Mesenchymal stem cell (in vitro differentiated cells and primary cell): Measurements from ENCODE around the gene TADA3.

Experiments used
- DNase-seq: peaks from one replicate; pipeline ENCODE4 v3.0.0-alpha.2; 2013
- H2AFZ ChIP-seq: one replicate; pipeline ENCODE4 v1.6.1; 2013; ENCODE audit warnings: low read depth, mild to moderate bottlenecking, control low read depth, inconsistent platforms, low read length, moderate library complexity
- H2AK5ac ChIP-seq: 2 replicates; pipeline ENCODE4 v1.6.1; 2013; ENCODE audit warnings: low read length, moderate library complexity, mild to moderate bottlenecking, inconsistent platforms; ENCODE audit not compliant: severe bottlenecking
- H2BK120ac ChIP-seq: one replicate; pipeline ENCODE4 v1.6.1; 2013; ENCODE audit warnings: low read depth, mild to moderate bottlenecking, inconsistent platforms, low read length, moderate library complexity
- H2BK12ac ChIP-seq, 2 experiments: one replicate each; pipeline ENCODE4 v1.6.1; 2013; ENCODE audit warnings: inconsistent platforms in 2 of 2, low read length in 2 of 2, mild to moderate bottlenecking in 2 of 2, moderate library complexity in 2 of 2, control low read depth in 1 of 2
- H2BK15ac ChIP-seq: one replicate; pipeline ENCODE4 v1.6.1; 2013; ENCODE audit warnings: mild to moderate bottlenecking, low read depth, inconsistent platforms; ENCODE audit not compliant: poor library complexity, severe bottlenecking
- H2BK5ac ChIP-seq: 2 replicates; pipeline ENCODE4 v1.6.1; 2013; ENCODE audit warnings: low read depth, mild to moderate bottlenecking, low read length, control low read depth, inconsistent platforms; ENCODE audit not compliant: poor library complexity, severe bottlenecking
- H3K14ac ChIP-seq, 2 experiments: one replicate each; pipeline ENCODE4 v1.6.1; 2013; ENCODE audit warnings: inconsistent platforms in 2 of 2, low read length in 2 of 2, control low read depth in 1 of 2, mild to moderate bottlenecking in 1 of 2, moderate library complexity in 1 of 2
- H3K18ac ChIP-seq, 2 experiments: one replicate each; pipeline ENCODE4 v1.6.1; 2013; ENCODE audit warnings: inconsistent platforms in 2 of 2, low read length in 2 of 2, control low read depth in 1 of 2, low read depth in 1 of 2, mild to moderate bottlenecking in 1 of 2
- H3K23ac ChIP-seq, 2 experiments: one replicate each; pipeline ENCODE4 v1.6.1; 2013; ENCODE audit warnings: inconsistent platforms in 2 of 2, low read length in 2 of 2, mild to moderate bottlenecking in 2 of 2, moderate library complexity in 2 of 2, control low read depth in 1 of 2
- H3K27ac ChIP-seq: 2 replicates; pipeline ENCODE4 v1.5.1; 2013; ENCODE audit warnings: mild to moderate bottlenecking, moderate library complexity, low read length, control low read depth, inconsistent platforms; ENCODE audit not compliant: poor library complexity, severe bottlenecking
- H3K27me3 ChIP-seq, 2 experiments: 2 replicates each; pipeline versions ENCODE4 v1.6.1 to v1.7.0; 2013; ENCODE audit warnings: low read length in 2 of 2, mild to moderate bottlenecking in 2 of 2, moderate library complexity in 2 of 2, control low read depth in 1 of 2, inconsistent platforms in 1 of 2; ENCODE audit not compliant: control insufficient read depth in 1 of 2, insufficient read depth in 1 of 2
- H3K36me3 ChIP-seq, 2 experiments: 2 replicates each; pipeline versions ENCODE4 v1.6.1 to v1.7.0; 2013; ENCODE audit warnings: low read length in 2 of 2, control low read depth in 1 of 2, inconsistent platforms in 1 of 2, low read depth in 1 of 2, mild to moderate bottlenecking in 1 of 2; ENCODE audit not compliant: insufficient read depth in 2 of 2, control insufficient read depth in 1 of 2
- H3K4ac ChIP-seq, 2 experiments: one replicate each; pipeline ENCODE4 v1.6.1; 2013; ENCODE audit warnings: inconsistent platforms in 2 of 2, low read length in 2 of 2, mild to moderate bottlenecking in 2 of 2, moderate library complexity in 2 of 2, control low read depth in 1 of 2, low read depth in 1 of 2
- H3K4me1 ChIP-seq: 2 replicates; pipeline ENCODE4 v1.6.1; 2013; ENCODE audit warnings: low read depth, low read length, control low read depth; ENCODE audit not compliant: control insufficient read depth, insufficient read depth
- H3K4me2 ChIP-seq: 2 replicates; pipeline ENCODE4 v1.6.1; 2013; ENCODE audit warnings: low read length, mild to moderate bottlenecking, inconsistent platforms; ENCODE audit not compliant: poor library complexity, severe bottlenecking
- H3K4me3 ChIP-seq, 2 experiments: 2 replicates each; pipeline versions ENCODE4 v1.5.1 to v1.7.0; 2013; ENCODE audit warnings: low read length in 2 of 2, mild to moderate bottlenecking in 2 of 2, control low read depth in 1 of 2, low read depth in 1 of 2; ENCODE audit not compliant: insufficient read depth in 1 of 2
- H3K79me1 ChIP-seq: replicated peaks from 2 replicates; pipeline ENCODE4 v1.6.1; 2013; ENCODE audit warnings: mild to moderate bottlenecking, control low read depth, low read length, inconsistent platforms; ENCODE audit not compliant: poor library complexity, severe bottlenecking
- H3K9ac ChIP-seq: 2 replicates; pipeline ENCODE4 v1.7.0; 2013; ENCODE audit warnings: mild to moderate bottlenecking, low read length, moderate library complexity
- H3K9me3 ChIP-seq: 2 replicates; pipeline ENCODE4 v1.7.0; 2013; ENCODE audit warnings: mild to moderate bottlenecking, low read length; ENCODE audit not compliant: control insufficient read depth
- H4K8ac ChIP-seq: one replicate; pipeline ENCODE4 v1.6.1; 2013; ENCODE audit warnings: inconsistent platforms, mild to moderate bottlenecking, low read length, moderate library complexity
- H4K91ac ChIP-seq: one replicate; pipeline ENCODE4 v1.6.1; 2013; ENCODE audit warnings: mild to moderate bottlenecking, low read length, inconsistent platforms
- WGBS: methylation state at CpG from one replicate; pipeline ENCODE4 v1.1.7; 2013; ENCODE audit warnings: mixed read lengths; 5-methylcytosine and 5-hydroxymethylcytosine counted together

The TADA3 gene

DNA sequence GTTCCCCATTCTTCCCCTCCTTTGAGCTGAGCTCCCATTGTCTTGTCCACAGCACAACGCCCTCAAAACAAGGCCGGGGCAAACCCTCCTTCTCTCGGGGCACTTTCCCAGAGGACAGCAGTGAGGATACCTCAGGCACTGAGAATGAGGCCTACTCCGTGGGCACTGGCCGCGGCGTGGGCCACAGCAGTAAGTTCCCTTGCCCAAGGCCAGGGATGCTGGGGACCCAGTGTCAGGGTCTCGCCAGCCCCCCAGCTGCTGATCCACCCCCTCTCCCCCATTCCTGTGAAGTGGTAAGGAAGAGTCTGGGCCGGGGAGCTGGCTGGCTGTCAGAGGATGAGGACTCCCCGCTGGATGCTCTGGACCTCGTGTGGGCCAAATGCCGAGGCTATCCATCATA lies 46.8 kb downstream of the TADA3 start:
- Histone ChIP-seq H2BK12ac (peak overlapping the region in 1 of 2 experiments; percentile 34), H3K9me3 (no peaks in the 10 kb centered on the region)

DNA sequence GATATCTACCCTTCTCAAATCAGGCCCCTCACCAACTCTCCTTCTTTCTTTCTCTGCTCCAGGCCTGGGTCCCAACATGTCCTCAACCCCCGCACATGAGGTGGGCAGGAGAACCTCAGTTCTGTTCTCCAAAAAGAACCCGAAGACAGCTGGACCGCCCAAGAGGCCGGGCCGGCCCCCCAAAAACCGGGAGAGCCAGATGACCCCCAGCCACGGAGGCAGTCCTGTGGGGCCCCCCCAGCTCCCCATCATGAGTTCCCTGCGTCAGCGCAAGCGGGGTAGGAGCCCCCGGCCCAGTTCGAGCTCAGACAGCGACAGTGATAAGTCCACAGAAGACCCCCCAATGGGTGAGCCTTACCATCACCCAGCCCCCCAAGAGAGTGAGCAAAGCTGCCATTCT lies 48.1 kb downstream of the TADA3 start:
- 96% methylated on average over 12 of the region's 13 CpGs for WGBS
- H3K36me3 ChIP-seq, result peaks cover 88 to 96% of the 10 kb centered on the region in 2 experiments
- no peak overlapping the region for H2BK5ac ChIP-seq
- H3K9ac ChIP-seq, result no peak overlapping the region
- no peak overlapping the region for H3K14ac ChIP-seq
- peaks cover 16% of the 10 kb centered on the region for H3K4me1 ChIP-seq
- DNase-seq, result no peak
- no peaks in the 10 kb centered on the region for H3K9me3 ChIP-seq
- H3K23ac ChIP-seq, result no peak overlapping the region
- peaks cover 49% of the 10 kb centered on the region for H3K79me1 ChIP-seq
- no peak overlapping the region for H3K4ac ChIP-seq
- H2BK120ac ChIP-seq, result no peak overlapping the region
- no peaks in the 10 kb centered on the region for H3K27me3 ChIP-seq
- peak overlapping the region; percentile 26 for H2BK15ac ChIP-seq
- no peak overlapping the region for H3K4me2 ChIP-seq
- no peak overlapping the region for H2AK5ac ChIP-seq
- H2AFZ ChIP-seq, result no peak overlapping the region
- H4K91ac ChIP-seq, result no peak overlapping the region
- no peak overlapping the region for H4K8ac ChIP-seq
- H3K4me3 ChIP-seq, result no peak overlapping the region
- H2BK12ac ChIP-seq, result no peak overlapping the region
- H3K27ac ChIP-seq, result no peak overlapping the region
- H3K18ac ChIP-seq, result no peak overlapping the region

More for the DNA sequence above, 46.8 kb downstream of the TADA3 start:
- H3K79me1 ChIP-seq, result peaks cover 38% of the 10 kb centered on the region
- H3K9ac ChIP-seq, result no peak overlapping the region
- H3K27me3 ChIP-seq, result no peaks in the 10 kb centered on the region
- H2BK15ac ChIP-seq, result no peak overlapping the region
- DNase-seq, result no peak
- peaks cover 76 to 82% of the 10 kb centered on the region in 2 experiments for H3K36me3 ChIP-seq
- no peak overlapping the region for H2AFZ ChIP-seq
- no peak overlapping the region for H3K18ac ChIP-seq
- no peak overlapping the region for H3K4me2 ChIP-seq
- H3K14ac ChIP-seq, result no peak overlapping the region
- H4K91ac ChIP-seq, result no peak overlapping the region
- H2AK5ac ChIP-seq, result no peak overlapping the region
- H3K4me3 ChIP-seq, result peak overlapping the region in 1 of 2 experiments; percentile 29
- H2BK120ac ChIP-seq, result no peak overlapping the region
- H2BK5ac ChIP-seq, result no peak overlapping the region
- no peak overlapping the region for H3K23ac ChIP-seq
- H3K4ac ChIP-seq, result no peak overlapping the region
- H4K8ac ChIP-seq, result no peak overlapping the region
- peak overlapping the region; percentile 9 for H3K27ac ChIP-seq
- peaks cover 19% of the 10 kb centered on the region for H3K4me1 ChIP-seq
- WGBS, result 86% methylated on average over 3 of the region's 12 CpGs

DNA sequence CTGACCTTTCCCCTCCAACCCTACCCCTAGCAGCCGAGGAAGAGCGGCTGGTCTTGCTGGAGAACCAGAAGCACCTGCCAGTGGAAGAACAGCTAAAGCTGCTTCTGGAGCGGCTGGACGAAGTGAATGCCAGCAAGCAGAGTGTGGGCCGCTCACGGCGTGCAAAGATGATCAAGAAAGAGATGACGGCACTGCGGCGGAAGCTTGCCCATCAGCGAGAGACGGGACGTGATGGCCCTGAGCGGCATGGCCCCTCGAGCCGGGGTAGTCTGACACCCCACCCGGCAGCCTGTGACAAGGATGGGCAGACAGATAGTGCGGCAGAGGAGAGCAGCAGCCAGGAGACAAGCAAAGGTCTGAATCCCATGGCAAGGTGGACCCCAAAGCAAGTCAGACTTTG lies 48.7 kb downstream of the TADA3 start:
- H3K9me3 ChIP-seq, result no peaks in the 10 kb centered on the region
- no peak overlapping the region for H2BK5ac ChIP-seq
- H2AK5ac ChIP-seq, result no peak overlapping the region
- H3K27me3 ChIP-seq, result no peaks in the 10 kb centered on the region
- no peak overlapping the region for H3K4me2 ChIP-seq
- H4K8ac ChIP-seq, result no peak overlapping the region
- H3K14ac ChIP-seq, result no peak overlapping the region
- DNase-seq, result no peak
- no peak overlapping the region for H3K18ac ChIP-seq
- no peak overlapping the region for H2BK15ac ChIP-seq
- H3K4me1 ChIP-seq, result peaks cover 15% of the 10 kb centered on the region
- H3K9ac ChIP-seq, result no peak overlapping the region
- H2BK120ac ChIP-seq, result no peak overlapping the region
- no peak overlapping the region for H3K23ac ChIP-seq
- 98% methylated on average over 18 of the region's 18 CpGs for WGBS
- no peak overlapping the region for H3K4me3 ChIP-seq
- H3K27ac ChIP-seq, result no peak overlapping the region
- peaks cover 90 to 100% of the 10 kb centered on the region in 2 experiments for H3K36me3 ChIP-seq
- H4K91ac ChIP-seq, result no peak overlapping the region
- H2BK12ac ChIP-seq, result no peak overlapping the region
- peaks cover 52% of the 10 kb centered on the region for H3K79me1 ChIP-seq
- no peak overlapping the region for H3K4ac ChIP-seq
- H2AFZ ChIP-seq, result no peak overlapping the region

DNA sequence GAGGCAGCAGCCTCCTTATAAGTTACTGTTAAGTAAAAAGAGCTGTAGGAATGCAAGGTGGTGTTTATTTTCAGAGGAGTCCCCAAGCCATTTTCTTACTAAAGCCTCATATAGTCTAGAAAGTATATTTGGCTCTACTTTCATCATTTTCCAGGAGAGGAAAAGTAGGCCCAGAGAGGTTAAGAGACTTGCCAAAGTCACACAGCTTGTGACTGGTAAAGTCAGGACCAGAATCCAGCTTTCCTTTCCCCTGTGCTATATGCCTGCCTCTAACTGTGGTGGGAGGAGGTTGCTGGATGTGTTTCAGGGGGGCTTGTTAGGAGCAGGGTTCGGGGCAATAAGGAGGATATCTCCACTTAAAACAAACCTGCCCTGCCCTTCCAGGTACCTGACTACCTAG lies 49.7 kb downstream of the TADA3 start:
- Histone ChIP-seq H3K4me1 (peaks cover 14% of the 10 kb centered on the region), H3K4me2 (no peak overlapping the region), H3K14ac (no peak overlapping the region), H4K8ac (no peak overlapping the region), H2BK15ac (no peak overlapping the region), H3K4ac (no peak overlapping the region), H2AFZ (no peak overlapping the region), H3K9ac (no peak overlapping the region), H2AK5ac (no peak overlapping the region), H3K79me1 (peaks cover 52% of the 10 kb centered on the region), H2BK5ac (no peak overlapping the region), H2BK120ac (no peak overlapping the region), H2BK12ac (no peak overlapping the region), H3K18ac (no peak overlapping the region), H3K27ac (no peak overlapping the region), H3K23ac (no peak overlapping the region), H3K9me3 (no peaks in the 10 kb centered on the region), H3K27me3 (no peaks in the 10 kb centered on the region), H3K36me3 (peaks cover 90 to 100% of the 10 kb centered on the region in 2 experiments), H3K4me3 (no peak overlapping the region), H4K91ac (no peak overlapping the region)
- DNase-seq, result no peak
- no CpG with 5 or more reads among the region's 1 CpG for WGBS
